ENCODE results near the gene GRK4. TPM values are rescaled to one million over a fixed set of nuclear protein-coding genes. Genes with fewer than 3 reads are reported as not detected.
"Not testable (repeated sequence)": the region's sequence is repeated elsewhere in the genome, so short reads cannot be mapped to it uniquely, and the experiment has no call there.

Gene GRK4
- total RNA-seq, 1 donor from 2014 or later, result 2.1 TPM

DNA sequence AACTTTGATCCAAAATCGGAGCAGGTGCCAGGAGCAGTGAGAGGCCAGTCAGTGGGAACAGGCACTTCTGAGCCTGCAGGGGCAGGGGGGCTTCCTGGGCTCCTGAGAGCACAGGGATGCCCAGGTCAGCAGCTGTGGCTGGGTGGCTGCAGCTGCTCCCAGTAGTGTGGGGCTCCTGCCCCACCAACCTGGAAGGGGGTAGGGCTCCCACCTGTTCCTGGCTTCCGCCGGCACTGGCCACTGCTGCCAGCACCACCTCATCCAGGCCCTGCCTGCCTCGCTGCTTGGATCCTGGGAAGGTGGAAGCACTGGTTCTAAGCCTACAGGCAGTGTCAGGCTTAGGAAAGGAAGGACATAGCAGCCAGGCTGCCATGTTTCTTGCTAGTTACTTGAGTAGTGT, 18.6 kb downstream of the GRK4 start:
- Mint-ChIP-seq H3K27me3 (no peaks in the 10 kb centered on the region), H3K4me3 (no peak overlapping the region), H3K27ac (no peak overlapping the region), H3K4me1 (peaks cover 4% of the 10 kb centered on the region), H3K9me3 (peaks cover 11% of the 10 kb centered on the region), H3K36me3 (ENCODE audit: low read depth) (no peaks in the 10 kb centered on the region)
- intact Hi-C loops (cut with micrococcal nuclease), result no loop called here
- ATAC-seq (ENCODE audit: low read depth), result no peak
- CTCF ChIA-PET, result no interaction called here
- POLR2A ChIA-PET, result no interaction called here
- no peak for DNase-seq
- TF ChIP-seq, protein P1, sequence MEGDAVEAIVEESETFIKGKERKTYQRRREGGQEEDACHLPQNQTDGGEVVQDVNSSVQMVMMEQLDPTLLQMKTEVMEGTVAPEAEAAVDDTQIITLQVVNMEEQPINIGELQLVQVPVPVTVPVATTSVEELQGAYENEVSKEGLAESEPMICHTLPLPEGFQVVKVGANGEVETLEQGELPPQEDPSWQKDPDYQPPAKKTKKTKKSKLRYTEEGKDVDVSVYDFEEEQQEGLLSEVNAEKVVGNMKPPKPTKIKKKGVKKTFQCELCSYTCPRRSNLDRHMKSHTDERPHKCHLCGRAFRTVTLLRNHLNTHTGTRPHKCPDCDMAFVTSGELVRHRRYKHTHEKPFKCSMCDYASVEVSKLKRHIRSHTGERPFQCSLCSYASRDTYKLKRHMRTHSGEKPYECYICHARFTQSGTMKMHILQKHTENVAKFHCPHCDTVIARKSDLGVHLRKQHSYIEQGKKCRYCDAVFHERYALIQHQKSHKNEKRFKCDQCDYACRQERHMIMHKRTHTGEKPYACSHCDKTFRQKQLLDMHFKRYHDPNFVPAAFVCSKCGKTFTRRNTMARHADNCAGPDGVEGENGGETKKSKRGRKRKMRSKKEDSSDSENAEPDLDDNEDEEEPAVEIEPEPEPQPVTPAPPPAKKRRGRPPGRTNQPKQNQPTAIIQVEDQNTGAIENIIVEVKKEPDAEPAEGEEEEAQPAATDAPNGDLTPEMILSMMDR (IDR thresholded peaks at IDR 0.05), result no peak

DNA sequence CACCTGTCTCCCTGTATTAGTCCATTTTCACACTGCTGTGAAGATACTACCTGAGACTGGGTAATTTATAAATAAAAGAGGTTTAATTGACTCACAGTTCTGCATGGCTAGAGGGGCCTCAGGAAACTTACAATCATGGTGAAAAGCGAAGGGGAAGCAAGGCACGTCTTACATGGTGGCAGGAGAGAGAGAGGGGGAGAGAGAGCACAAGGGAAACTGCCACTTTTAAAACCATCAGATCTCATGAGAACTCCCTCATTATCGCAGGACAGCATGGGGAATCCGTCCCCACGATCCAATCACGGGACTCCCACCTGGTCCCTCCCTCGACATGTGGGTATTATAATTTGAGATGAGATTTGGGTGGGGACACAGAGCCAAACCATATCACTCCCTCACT, 20.3 kb downstream of the GRK4 start:
- ATAC-seq (ENCODE audit: low read depth); POLR2A ChIA-PET; H3K4me1 Mint-ChIP-seq; CTCF ChIA-PET; intact Hi-C loops (cut with micrococcal nuclease); H3K27me3 Mint-ChIP-seq; DNase-seq; H3K27ac Mint-ChIP-seq; H3K36me3 Mint-ChIP-seq (ENCODE audit: low read depth); H3K4me3 Mint-ChIP-seq: not testable (repeated sequence)
- H3K9me3 Mint-ChIP-seq, result peaks cover 11% of the 10 kb centered on the region

DNA sequence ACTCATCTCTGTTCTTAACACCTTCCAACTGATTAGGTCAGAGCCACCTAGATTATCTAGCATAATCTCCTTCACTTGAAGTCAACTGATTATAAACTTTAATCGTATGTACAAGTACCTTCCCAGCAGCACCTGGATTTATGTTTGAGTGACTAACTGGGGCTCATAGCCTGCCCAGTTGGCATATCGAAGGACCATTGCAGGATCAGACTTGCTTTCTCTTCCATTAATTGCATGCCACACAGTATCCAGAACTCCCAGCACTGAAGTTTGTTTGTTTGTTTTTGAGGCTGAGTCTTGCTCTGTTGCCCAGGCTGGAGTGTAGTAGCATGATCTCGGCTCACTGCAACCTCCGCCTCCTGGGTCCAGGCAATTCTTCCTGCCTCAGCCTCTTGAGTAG, 27.9 kb downstream of the GRK4 start:
- no peak for DNase-seq
- no peak for ATAC-seq (ENCODE audit: low read depth)
- ChIA-PET POLR2A (no interaction called here), CTCF (interaction anchor here (2.1 kb wide), 1 partner anchor 13 kb away, joined by 5 read pairs; no protein-coding TSS in a partner anchor)
- Mint-ChIP-seq H3K27ac (no peak overlapping the region), H3K9me3 (no peaks in the 10 kb centered on the region), H3K36me3 (ENCODE audit: low read depth) (no peaks in the 10 kb centered on the region), H3K4me1 (no peaks in the 10 kb centered on the region), H3K4me3 (no peak overlapping the region), H3K27me3 (peaks cover 4% of the 10 kb centered on the region)
- TF ChIP-seq, protein P1 (IDR thresholded peaks at IDR 0.05), result no peak
- intact Hi-C loops (cut with micrococcal nuclease), result no loop called here

DNA sequence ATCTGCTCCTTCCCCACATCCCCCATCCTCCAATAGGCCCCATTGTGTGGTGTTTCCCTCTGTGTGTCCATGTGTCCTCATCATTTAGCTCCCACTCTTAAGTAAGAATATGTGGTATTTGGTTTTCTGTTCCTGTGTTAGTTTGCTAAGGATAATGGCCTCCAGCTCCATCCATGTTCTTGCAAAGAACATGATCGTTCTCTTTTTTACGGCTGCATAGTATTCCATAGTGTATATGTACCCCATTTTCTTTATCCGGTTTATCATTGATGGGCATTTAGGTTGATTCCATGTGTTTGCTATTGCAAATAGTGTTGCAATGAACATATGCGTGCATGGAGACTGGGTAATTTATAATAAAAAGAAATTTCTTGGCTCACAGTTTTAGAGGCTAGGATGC, 31.5 kb downstream of the GRK4 start:
- ChIA-PET CTCF (no interaction called here), POLR2A (no interaction called here)
- no peak overlapping the region for H3K4me3 Mint-ChIP-seq
- ATAC-seq (ENCODE audit: low read depth) (no peak), DNase-seq (no peak)
- TF ChIP-seq, protein P1 (IDR thresholded peaks at IDR 0.05), result no peak
- no peak overlapping the region for H3K27ac Mint-ChIP-seq
- no peaks in the 10 kb centered on the region for H3K27me3 Mint-ChIP-seq
- H3K36me3 Mint-ChIP-seq (ENCODE audit: low read depth), result no peaks in the 10 kb centered on the region
- H3K4me1 Mint-ChIP-seq, result peaks cover 9% of the 10 kb centered on the region
- intact Hi-C loops (cut with micrococcal nuclease), result no loop called here
- no peaks in the 10 kb centered on the region for H3K9me3 Mint-ChIP-seq

DNA sequence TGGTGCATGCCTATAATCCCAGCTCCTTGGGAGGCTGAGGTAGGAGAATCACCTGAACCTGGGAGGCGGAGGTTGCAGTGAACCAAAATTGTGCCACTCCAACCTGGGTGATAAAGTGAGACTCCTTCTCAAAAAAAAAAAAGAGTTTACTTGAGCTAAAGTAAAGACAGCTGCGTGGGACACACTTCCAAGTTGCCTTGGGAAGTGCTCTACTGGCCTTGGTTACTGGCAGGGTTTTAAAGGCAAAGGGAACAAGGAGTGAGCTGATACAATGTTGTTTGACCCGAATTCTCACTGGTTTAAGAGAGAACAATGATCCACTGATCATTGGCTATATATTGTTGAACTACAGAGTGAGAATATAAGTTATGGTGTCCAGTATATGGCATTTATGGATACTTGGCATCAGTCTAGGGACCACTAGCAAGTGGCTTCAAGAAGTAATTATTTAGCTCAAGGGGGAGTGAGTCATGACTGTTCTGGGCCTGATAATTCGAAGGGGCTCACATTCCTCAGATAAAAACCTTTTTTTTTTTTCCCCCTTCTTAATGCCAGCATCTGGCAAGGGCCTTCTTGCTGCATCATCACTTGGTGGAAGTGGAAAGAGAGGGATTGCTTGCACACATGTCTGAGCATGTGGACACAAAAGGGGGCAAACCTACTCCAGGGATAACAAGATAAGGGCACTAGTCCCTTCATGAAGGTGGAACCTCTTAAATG, 32.3 kb downstream of the GRK4 start:
- H3K4me1 Mint-ChIP-seq, result peaks cover 10% of the 10 kb centered on the region
- TF ChIP-seq, protein P1 (IDR thresholded peaks at IDR 0.05), result no peak
- no peaks in the 10 kb centered on the region for H3K27me3 Mint-ChIP-seq
- no peak overlapping the region for H3K27ac Mint-ChIP-seq
- ChIA-PET POLR2A (no interaction called here), CTCF (no interaction called here)
- no peak for ATAC-seq (ENCODE audit: low read depth)
- H3K9me3 Mint-ChIP-seq, result no peaks in the 10 kb centered on the region
- no peak for DNase-seq
- no peaks in the 10 kb centered on the region for H3K36me3 Mint-ChIP-seq (ENCODE audit: low read depth)
- intact Hi-C loops (cut with micrococcal nuclease), result no loop called here
- no peak overlapping the region for H3K4me3 Mint-ChIP-seq

DNA sequence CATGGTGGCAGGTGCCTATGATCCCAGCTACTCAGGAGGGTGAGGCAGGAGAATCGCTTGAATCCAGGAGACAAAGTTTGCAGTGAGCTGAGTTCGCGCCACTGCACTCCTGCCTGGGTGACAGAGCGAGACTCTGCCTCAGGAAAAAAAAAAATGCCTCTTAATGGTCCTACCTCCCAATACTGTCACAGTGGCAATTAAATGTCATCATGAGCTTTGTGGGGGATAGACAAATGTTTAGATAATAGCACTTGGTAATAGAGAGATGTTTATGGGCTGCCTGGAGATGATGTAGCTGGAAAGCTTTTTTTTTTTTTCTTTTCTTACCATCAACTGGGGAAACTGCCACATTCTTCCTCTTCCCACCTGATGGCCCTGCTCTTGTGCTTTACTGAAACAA, 33.0 kb downstream of the GRK4 start:
- peaks cover 10% of the 10 kb centered on the region for H3K4me1 Mint-ChIP-seq
- DNase-seq (no peak), ATAC-seq (ENCODE audit: low read depth) (no peak)
- no peaks in the 10 kb centered on the region for H3K36me3 Mint-ChIP-seq (ENCODE audit: low read depth)
- no peak overlapping the region for H3K27ac Mint-ChIP-seq
- H3K4me3 Mint-ChIP-seq, result no peak overlapping the region
- no peaks in the 10 kb centered on the region for H3K27me3 Mint-ChIP-seq
- intact Hi-C loops (cut with micrococcal nuclease), result no loop called here
- ChIA-PET CTCF (no interaction called here), POLR2A (no interaction called here)
- no peaks in the 10 kb centered on the region for H3K9me3 Mint-ChIP-seq
- TF ChIP-seq, protein P1 (IDR thresholded peaks at IDR 0.05), result no peak
